ENCODE data around the gene PIEZO2.
"Not testable (repeated sequence)": the region's sequence is repeated elsewhere in the genome, so short reads cannot be mapped to it uniquely, and the experiment has no call there.

PIEZO2 gene

GRCh38 chr18:10928011-10928771, 221.2 kb downstream of the PIEZO2 start:
- no peak overlapping the region for H3K4me3 ChIP-seq (ENCODE audit: control insufficient read depth, low read depth, low read length)
- DNase-seq (ENCODE audit: low read depth), result no peak
- TF ChIP-seq CTCF (IDR thresholded peaks at IDR 0.05; ENCODE audit: control insufficient read depth, insufficient read depth, low read depth, low read length, missing control alignments), result no peak

- DNase-seq (ENCODE audit: low read depth), result no peak
- no peak overlapping the region for H3K4me3 ChIP-seq (ENCODE audit: control insufficient read depth, low read depth, low read length)
- no peak for TF ChIP-seq CTCF (IDR thresholded peaks at IDR 0.05; ENCODE audit: control insufficient read depth, insufficient read depth, low read depth, low read length, missing control alignments)
These were observed 221.9 kb downstream of the PIEZO2 start for GRCh38 chr18:10927286-10927992.

GRCh38 chr18:10926621-10927161, 222.7 kb downstream of the PIEZO2 start:
- no peak overlapping the region for H3K4me3 ChIP-seq (ENCODE audit: control insufficient read depth, low read depth, low read length)
- DNase-seq (ENCODE audit: low read depth), result no peak
- TF ChIP-seq CTCF (IDR thresholded peaks at IDR 0.05; ENCODE audit: control insufficient read depth, insufficient read depth, low read depth, low read length, missing control alignments), result no peak

- no peak for TF ChIP-seq CTCF (IDR thresholded peaks at IDR 0.05; ENCODE audit: control insufficient read depth, insufficient read depth, low read depth, low read length, missing control alignments)
- no peak for DNase-seq (ENCODE audit: low read depth)
- H3K4me3 ChIP-seq (ENCODE audit: control insufficient read depth, low read depth, low read length), result no peak overlapping the region
These were observed 225.1 kb downstream of the PIEZO2 start for GRCh38 chr18:10924290-10924689.

- DNase-seq (ENCODE audit: low read depth), result no peak
- no peak overlapping the region for H3K4me3 ChIP-seq (ENCODE audit: control insufficient read depth, low read depth, low read length)
- no peak for TF ChIP-seq CTCF (IDR thresholded peaks at IDR 0.05; ENCODE audit: control insufficient read depth, insufficient read depth, low read depth, low read length, missing control alignments)
These were observed 225.8 kb downstream of the PIEZO2 start for GRCh38 chr18:10923551-10924070.

GRCh38 chr18:10923141-10923540, 226.2 kb downstream of the PIEZO2 start:
- no peak overlapping the region for H3K4me3 ChIP-seq (ENCODE audit: control insufficient read depth, low read depth, low read length)
- no peak for TF ChIP-seq CTCF (IDR thresholded peaks at IDR 0.05; ENCODE audit: control insufficient read depth, insufficient read depth, low read depth, low read length, missing control alignments)
- no peak for DNase-seq (ENCODE audit: low read depth)

GRCh38 chr18:10922712-10923111, 226.7 kb downstream of the PIEZO2 start:
- not testable (repeated sequence) for H3K4me3 ChIP-seq (ENCODE audit: control insufficient read depth, low read depth, low read length)

GRCh38 chr18:10920309-10920708, 229.1 kb downstream of the PIEZO2 start:
- DNase-seq (ENCODE audit: low read depth); H3K4me3 ChIP-seq (ENCODE audit: control insufficient read depth, low read depth, low read length): not testable (repeated sequence)

More at GRCh38 chr18:10922712-10923111, 226.7 kb downstream of the PIEZO2 start:
- not testable (repeated sequence) for DNase-seq (ENCODE audit: low read depth)
